Pancreas (tissue), 10 donors: Measurements from ENCODE around the gene ACTN2. TPM values are rescaled to one million over a fixed set of nuclear protein-coding genes. Genes with fewer than 3 reads are reported as not detected.
"Not testable (repeated sequence)": the region's sequence is repeated elsewhere in the genome, so short reads cannot be mapped to it uniquely, and the experiment has no call there.

Experiments
- ATAC-seq, 4 donors: fragments of 200-7000 bp; cut with Tn5 transposase; one replicate each; pipeline versions ENCODE4 v1.8.0 to v1.9.1; 2020; ENCODE audit warnings: mild to moderate bottlenecking in 4 of 4, moderate library complexity in 4 of 4
- DNase-seq, 6 donors: peaks; one replicate each; pipeline ENCODE4 v3.0.0-alpha.2; 2020
- FAIRE-seq: peaks from 2 replicates; lab custom pipeline; 2012; peaks lifted over from hg19 to GRCh38; lab: Jason Lieb, UNC
- H3K27ac ChIP-seq, 4 donors: fragments of 200-600 bp; sonication (generic); 1 replicate in 3 of 4; 2 replicates in 1 of 4; pipeline versions ENCODE4 v1.5.0 to v1.8.0; 2020
- H3K27me3 ChIP-seq, 4 donors: fragments of 200-600 bp; one replicate each; pipeline ENCODE4 v1.8.0; 2021
- H3K36me3 ChIP-seq, 3 donors: fragments of 200-600 bp; sonication (generic) in 1 of 3; one replicate each; pipeline versions ENCODE4 v1.5.0 to v1.8.0; 2020 to 2021
- H3K4me1 ChIP-seq, 3 donors: fragments of 200-600 bp; one replicate each; pipeline ENCODE4 v1.8.0; 2021
- H3K4me3 ChIP-seq, 4 donors: fragments of 200-600 bp; sonication (generic) in 2 of 4; one replicate each; pipeline versions ENCODE4 v1.5.0 to v1.8.0; 2020 to 2021
- H3K9me3 ChIP-seq, 4 donors: fragments of 200-600 bp; one replicate each; pipeline ENCODE4 v1.8.0; 2021
- CTCF ChIP-seq, 4 donors: fragments of 200-600 bp; sonication (generic) in 3 of 4; IDR thresholded peaks; one replicate each; pipeline versions ENCODE4 v1.5.0 to v1.8.0; 2021; ENCODE audit warnings: antibody characterized with exemption in 4 of 4
- WGBS, 2 donors: extraction: QIAGEN DNeasy Blood & Tissue Kit; methylation state at CpG; one replicate each; pipeline ENCODE4 v1.1.7; 2013; 5-methylcytosine and 5-hydroxymethylcytosine counted together
- intact Hi-C, 3 donors: fragments of 100-400 bp; cut with DNase I; formaldehyde crosslinking; loops; one replicate each; pipeline versions ENCODE4 v1.11.1 to v1.14.2; 2022
- polyA plus RNA-seq, 2 donors: library from polyadenylated mRNA; stranded (reverse); fragments of 200-250 nt; gene quantifications; one replicate each; pipeline ENCODE4 v1.2.3, GENCODE V29; 2013
- total RNA-seq, 6 donors: library from RNA; stranded (reverse); fragmentation: NEBNext Ultra II Directional in 4 of 6; extraction: Animal tissue kit (Norgen Biotek cat#: 25700) in 4 of 6; gene quantifications; one replicate each; pipeline versions ENCODE4 v1.2.1 to v1.2.4, GENCODE V29; 2021 to 2023
- donor health status: healthy with polysubstance abuse.
- donor health status: DM: no; HTN: no; CAD: no; lungs with moderate emphysema.
- donor health status: DM: no; HTN: no; CAD: no.
- donor health status: control.
- donor health status: control.
- donor health status: Bipolar disorder and iron deficiency.
- donor health status: DM: yes; HTN: yes; CAD: no.
- donor health status: DM: no; HTN: no; CAD: no.
- donor health status: DM: no; HTN: no; CAD: no.
- donor health status: DM: yes; HTN: yes; CAD: no.

The ACTN2 gene
- total and polyA plus RNA-seq, 8 donors: 0.95 to 4.6 (median 1.5) TPM

GRCh38 chr1:236663934-236664333 is 22.4 kb upstream of the ACTN2 start:
- Histone ChIP-seq H3K4me1 (no peaks in the 10 kb centered on the region), H3K9me3 (no peaks in the 10 kb centered on the region), H3K27ac (no peak overlapping the region), H3K36me3 (no peaks in the 10 kb centered on the region), H3K4me3 (no peak overlapping the region), H3K27me3 (no peaks in the 10 kb centered on the region)
- FAIRE-seq (no peak), ATAC-seq (peak in 1 of 4 donors; percentile 59), DNase-seq (no peak)
- intact Hi-C loops: no loop called here
- WGBS, 2 donors: 71 to 87% methylated on average over 1 of the region's 1 CpG
- TF ChIP-seq CTCF (IDR thresholded peaks at IDR 0.05): no peak

GRCh38 chr1:236668909-236669308 is 17.4 kb upstream of the ACTN2 start:
- DNase-seq, H3K9me3 ChIP-seq, H3K36me3 ChIP-seq, H3K27me3 ChIP-seq, ATAC-seq, H3K27ac ChIP-seq, H3K4me1 ChIP-seq, H3K4me3 ChIP-seq, FAIRE-seq, intact Hi-C loops: not testable (repeated sequence)
- WGBS, 2 donors: 93 to 97% methylated on average over 5 of the region's 5 CpGs

- Histone ChIP-seq H3K27ac (no peak overlapping the region), H3K4me1 (no peaks in the 10 kb centered on the region), H3K27me3 (no peaks in the 10 kb centered on the region), H3K9me3 (no peaks in the 10 kb centered on the region), H3K36me3 (no peaks in the 10 kb centered on the region), H3K4me3 (no peak overlapping the region)
- no peak for FAIRE-seq
- ATAC-seq: peak in 2 of 4 donors; percentile 34 to 53
- intact Hi-C loops: no loop called here
- WGBS, 2 donors: 25 to 38% methylated on average over 7 of the region's 7 CpGs
- no peak for DNase-seq
- no peak for TF ChIP-seq CTCF (IDR thresholded peaks at IDR 0.05)
Measured at GRCh38 chr1:236670060-236670459, 16.2 kb upstream of the ACTN2 start.

- DNase-seq (no peak), ATAC-seq (peak in 2 of 4 donors; percentile 24 to 57), FAIRE-seq (no peak)
- TF ChIP-seq CTCF (IDR thresholded peaks at IDR 0.05): no peak
- Histone ChIP-seq H3K27ac (no peak overlapping the region), H3K4me1 (no peaks in the 10 kb centered on the region), H3K36me3 (no peaks in the 10 kb centered on the region), H3K9me3 (no peaks in the 10 kb centered on the region), H3K27me3 (no peaks in the 10 kb centered on the region), H3K4me3 (no peak overlapping the region)
- intact Hi-C loops: no loop called here
- 69 to 71% methylated on average over 5 of the region's 5 CpGs for WGBS, 2 donors
Measured at GRCh38 chr1:236673289-236673919, 12.9 kb upstream of the ACTN2 start.

- no peak overlapping the region for H3K4me3 ChIP-seq
- DNase-seq: no peak
- no peak for TF ChIP-seq CTCF (IDR thresholded peaks at IDR 0.05)
- peaks cover 0 to 4% (median 3%) of the 10 kb centered on the region in 3 donors for H3K4me1 ChIP-seq
- H3K27me3 ChIP-seq: no peaks in the 10 kb centered on the region
- intact Hi-C loops: no loop called here
- H3K9me3 ChIP-seq: no peaks in the 10 kb centered on the region
- no peak for FAIRE-seq
- H3K36me3 ChIP-seq: no peaks in the 10 kb centered on the region
- H3K27ac ChIP-seq: no peak overlapping the region
- no peak for ATAC-seq
- WGBS, 2 donors: 58 to 75% methylated on average over 3 of the region's 3 CpGs
Measured at GRCh38 chr1:236677641-236678235, 8.6 kb upstream of the ACTN2 start.
